Left cardiac atrium (tissue), 4 donors: ENCODE measurements around the gene HNRNPA3. TPM values are rescaled to one million over a fixed set of nuclear protein-coding genes. Genes with fewer than 3 reads are reported as not detected.
"Not testable (repeated sequence)": the region's sequence is repeated elsewhere in the genome, so short reads cannot be mapped to it uniquely, and the experiment has no call there.

Experiments
- ATAC-seq, 2 donors: fragments of 200-7000 bp; cut with Tn5 transposase; one replicate each; pipeline ENCODE4 v1.9.1; 2020; ENCODE audit warnings: mild to moderate bottlenecking in 2 of 2, moderate library complexity in 2 of 2
- DNase-seq: peaks from one replicate; pipeline ENCODE4 v3.0.0-alpha.2; 2020
- intact Hi-C, 2 donors: fragments of 100-400 bp; cut with DNase I; formaldehyde crosslinking; loops; one replicate each; pipeline versions ENCODE4 v1.14.1 to v1.15.1; 2022 to 2023
- total RNA-seq, 2 donors: library from RNA; stranded (reverse); fragmentation: NEBNext Ultra II Directional; extraction: Animal tissue kit (Norgen Biotek cat#: 25700); gene quantifications; one replicate each; pipeline ENCODE4 v1.2.1, GENCODE V29; 2021
- donor health status: DM: no; HTN: yes; CAD: no.
- donor health status: DM: no; HTN: yes; CAD: no; lungs with severe emphysema.
- donor health status: DM: yes; HTN: yes; CAD: no.
- donor health status: Dilated cardiomyopathy.

Gene HNRNPA3
- total RNA-seq, 2 donors from 2014 or later, result 81.3 to 117 TPM

GRCh38 chr2:177221970-177222369 is 9.4 kb downstream of the HNRNPA3 start:
- intact Hi-C loops, result no loop called here
- DNase-seq, result no peak

GRCh38 chr2:177223436-177223835 is 10.8 kb downstream of the HNRNPA3 start:
- intact Hi-C loops, DNase-seq, ATAC-seq: not testable (repeated sequence)

More at GRCh38 chr2:177221970-177222369, 9.4 kb downstream of the HNRNPA3 start:
- ATAC-seq, result no peak

- no peak for DNase-seq
- intact Hi-C loops, result no loop called here
- ATAC-seq, result no peak
Observed at GRCh38 chr2:177225965-177226360, 13.4 kb downstream of the HNRNPA3 start.

- ATAC-seq, result peak; percentile 5 to 16
- intact Hi-C loops, result no loop called here
- no peak for DNase-seq
Observed at GRCh38 chr2:177229442-177230242, 17.0 kb downstream of the HNRNPA3 start.

- intact Hi-C loops, result no loop called here
- DNase-seq (no peak), ATAC-seq (no peak)
Observed at GRCh38 chr2:177231270-177231669, 18.7 kb downstream of the HNRNPA3 start.

- ATAC-seq (no peak), DNase-seq (no peak)
- intact Hi-C loops, result no loop called here
Observed at GRCh38 chr2:177232098-177232704, 19.6 kb downstream of the HNRNPA3 start.

- no peak for ATAC-seq
- no peak for DNase-seq
- intact Hi-C loops, result no loop called here
Observed at GRCh38 chr2:177234267-177234666, 21.7 kb downstream of the HNRNPA3 start.

GRCh38 chr2:177235855-177236437 is 23.4 kb downstream of the HNRNPA3 start:
- ATAC-seq (peak; percentile 47 to 56), DNase-seq (no peak)
- intact Hi-C loops, result no loop called here

- ATAC-seq (no peak), DNase-seq (no peak)
- intact Hi-C loops, result no loop called here
Observed at GRCh38 chr2:177237932-177238331, 25.3 kb downstream of the HNRNPA3 start.

- DNase-seq (no peak), ATAC-seq (no peak)
- intact Hi-C loops, result no loop called here
Observed at GRCh38 chr2:177239053-177239452, 26.5 kb downstream of the HNRNPA3 start.

- ATAC-seq (peak; percentile 63), DNase-seq (no peak)
- intact Hi-C loops, result no loop called here
Observed at GRCh38 chr2:177239932-177240630, 27.5 kb downstream of the HNRNPA3 start.

GRCh38 chr2:177241711-177242120 is 29.1 kb downstream of the HNRNPA3 start:
- ATAC-seq, result peak in 1 of 2 donors; percentile 4
- intact Hi-C loops, result no loop called here
- DNase-seq, result no peak

GRCh38 chr2:177242121-177242987 is 29.8 kb downstream of the HNRNPA3 start:
- ATAC-seq (peak; percentile 73 to 81), DNase-seq (no peak)
- intact Hi-C loops, result no loop called here

GRCh38 chr2:177243073-177243472 is 30.5 kb downstream of the HNRNPA3 start:
- ATAC-seq (no peak), DNase-seq (no peak)
- intact Hi-C loops, result no loop called here

- no peak for ATAC-seq
- intact Hi-C loops, result no loop called here
Observed at GRCh38 chr2:177243476-177243875, 30.9 kb downstream of the HNRNPA3 start.

GRCh38 chr2:177244244-177244771 is 31.7 kb downstream of the HNRNPA3 start:
- intact Hi-C loops, result no loop called here
- ATAC-seq, result no peak
- DNase-seq, result no peak

More at GRCh38 chr2:177243476-177243875, 30.9 kb downstream of the HNRNPA3 start:
- no peak for DNase-seq

- no peak for DNase-seq
- peak in 1 of 2 donors; percentile 32 for ATAC-seq
- intact Hi-C loops, result no loop called here
Observed at GRCh38 chr2:177245010-177245422, 32.4 kb downstream of the HNRNPA3 start.

- ATAC-seq, result no peak
- intact Hi-C loops, result no loop called here
- no peak for DNase-seq
Observed at GRCh38 chr2:177246000-177246399, 33.4 kb downstream of the HNRNPA3 start.
